ENCODE results near the gene RNF125. TPM values are rescaled to one million over a fixed set of nuclear protein-coding genes. Genes with fewer than 3 reads are reported as not detected.

Gene RNF125
- total and polyA plus RNA-seq, 9 of the 15 experiments (the other 6 are each of a cell fraction or from before 2014, with no cell fraction given) = 0.01 to 0.29 (median 0.07) TPM; not detected in 1

DNA sequence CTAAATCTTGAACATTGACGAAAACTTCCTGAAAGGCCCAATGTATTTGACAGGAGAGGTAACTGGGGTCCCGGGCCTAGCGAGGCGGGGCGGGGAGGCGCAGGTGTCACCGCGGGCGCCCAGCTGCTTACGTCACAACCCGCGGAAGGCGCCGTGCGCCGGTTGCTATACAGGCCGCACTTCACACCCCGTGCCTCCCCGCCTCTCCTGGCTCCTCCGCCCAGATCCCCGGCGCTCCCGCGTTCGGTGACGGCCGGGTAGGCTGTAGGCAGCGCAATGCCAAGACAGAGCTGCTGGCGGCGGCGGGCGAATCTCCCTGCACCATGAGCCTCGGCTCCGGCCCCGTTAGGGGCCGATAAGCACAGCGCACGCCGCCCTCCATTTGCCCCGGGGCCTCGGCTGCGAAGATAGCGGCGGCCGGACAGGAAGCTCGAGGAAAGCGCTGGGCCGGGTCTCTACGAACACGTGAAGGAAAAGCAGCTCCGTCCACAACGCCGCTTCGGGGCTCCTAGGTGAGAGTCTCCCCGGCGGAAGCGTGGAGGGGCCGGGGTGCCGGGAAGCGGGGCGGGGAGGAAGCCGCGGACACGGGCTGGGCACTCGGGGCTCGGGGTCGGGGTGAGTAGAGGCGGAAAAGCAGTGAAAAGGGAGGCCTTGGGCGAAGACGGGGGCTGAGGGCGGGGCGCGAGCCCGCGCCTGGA is 73.2 kb downstream of the RNF125 start, which contains the start of gene RNF138:
Gene RNF138 (plus strand): TSS at position 151 of the 698 bp plus-strand sequence. CDS start 903 bp downstream, outside the sequence.
- FAIRE-seq (peak; percentile 48), ATAC-seq (peak; percentile 75), DNase-seq (ENCODE audit: extremely low read depth in 1 of 4, low spot score in 3 of 4) (peak; percentile 81 to 93 (median 86))
- H3K4me1 ChIP-seq (replicated peaks in 1 of 2; ENCODE audit: control insufficient read depth in 2 of 2, insufficient read depth in 2 of 2, low read length in 2 of 2) = peaks cover 24 to 31% of the 10 kb centered on the region in 2 experiments; a peak in 4 of 5 replicates
- intact Hi-C loops (cut with micrococcal nuclease) (loop anchor here (2.0 to 10.0 kb wide), 3 partner anchors 73 to 987 kb away; partner anchors contain the start of genes DSC2, RNF125 and TRAPPC8), in situ Hi-C loops (cut with MboI) (no loop called here)
- no peaks in the 10 kb centered on the region for H3K9me3 ChIP-seq (replicated peaks; ENCODE audit: control insufficient read depth, insufficient read depth, low read depth, low read length)
- no peaks in the 10 kb centered on the region for H3K27me3 ChIP-seq (ENCODE audit: control insufficient read depth in 2 of 2, insufficient read depth in 2 of 2, low read length in 2 of 2)
- H3K4me2 ChIP-seq (ENCODE audit: insufficient read depth, low read length) = peak within 1 kb of the TSS; percentile 77
- ChIA-PET CTCF (ENCODE audit: low intra/inter-chr PET ratio) (interaction anchor here (0.7 kb wide), 1 partner anchor 537 kb away, joined by 3 read pairs; no protein-coding TSS in a partner anchor), POLR2A (interaction anchor here (0.6 to 2.1 kb wide), 15 partner anchors 8 to 430 kb away, joined by 3 to 6 read pairs (median 3); no protein-coding TSS in a partner anchor)
- H2AFZ ChIP-seq (ENCODE audit: low read depth, low read length) = peak within 1 kb of the TSS; percentile 91
- peak within 1 kb of the TSS; percentile 77 for H3K4me3 ChIP-seq
- peaks cover 27% of the 10 kb centered on the region for H3K36me3 ChIP-seq (ENCODE audit: control insufficient read depth, insufficient read depth, low read length)
- TSS peak; percentile 63 for BruUV-seq (replicated peaks)
- H3K27ac ChIP-seq (ENCODE audit: extremely low read depth, low read depth, low read length) = peak within 1 kb of the TSS; percentile 98
- peaks cover 4% of the 10 kb centered on the region for H4K20me1 ChIP-seq (replicated peaks; ENCODE audit: control insufficient read depth, insufficient read depth, low read length)
- peaks cover 44% of the 10 kb centered on the region for H3K79me2 ChIP-seq (ENCODE audit: control insufficient read depth, insufficient read depth, low read length)
- under 1% methylated on average over 62 of the region's 75 CpGs for WGBS (ENCODE audit: insufficient coverage, low coverage, missing lambda C conversion rate)
- H3K9ac ChIP-seq (ENCODE audit: insufficient read depth in 1 of 2, low read depth in 2 of 2, low read length in 2 of 2) = peak within 1 kb of the TSS; percentile 91 to 98
- no peaks in the 10 kb centered on the region for H3K9me1 ChIP-seq (ENCODE audit: control insufficient read depth, insufficient read depth, low read length)
- TF ChIP-seq, protein P1, sequence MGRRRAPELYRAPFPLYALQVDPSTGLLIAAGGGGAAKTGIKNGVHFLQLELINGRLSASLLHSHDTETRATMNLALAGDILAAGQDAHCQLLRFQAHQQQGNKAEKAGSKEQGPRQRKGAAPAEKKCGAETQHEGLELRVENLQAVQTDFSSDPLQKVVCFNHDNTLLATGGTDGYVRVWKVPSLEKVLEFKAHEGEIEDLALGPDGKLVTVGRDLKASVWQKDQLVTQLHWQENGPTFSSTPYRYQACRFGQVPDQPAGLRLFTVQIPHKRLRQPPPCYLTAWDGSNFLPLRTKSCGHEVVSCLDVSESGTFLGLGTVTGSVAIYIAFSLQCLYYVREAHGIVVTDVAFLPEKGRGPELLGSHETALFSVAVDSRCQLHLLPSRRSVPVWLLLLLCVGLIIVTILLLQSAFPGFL (CRISPR knock-in tag; IDR thresholded peaks at IDR 0.05) = no peak
- TF ChIP-seq RNF2 (IDR thresholded peaks at IDR 0.05) = peak; percentile 72
- no peak for TF ChIP-seq TAL1 (IDR thresholded peaks at IDR 0.05)
- TF ChIP-seq, protein P2, sequence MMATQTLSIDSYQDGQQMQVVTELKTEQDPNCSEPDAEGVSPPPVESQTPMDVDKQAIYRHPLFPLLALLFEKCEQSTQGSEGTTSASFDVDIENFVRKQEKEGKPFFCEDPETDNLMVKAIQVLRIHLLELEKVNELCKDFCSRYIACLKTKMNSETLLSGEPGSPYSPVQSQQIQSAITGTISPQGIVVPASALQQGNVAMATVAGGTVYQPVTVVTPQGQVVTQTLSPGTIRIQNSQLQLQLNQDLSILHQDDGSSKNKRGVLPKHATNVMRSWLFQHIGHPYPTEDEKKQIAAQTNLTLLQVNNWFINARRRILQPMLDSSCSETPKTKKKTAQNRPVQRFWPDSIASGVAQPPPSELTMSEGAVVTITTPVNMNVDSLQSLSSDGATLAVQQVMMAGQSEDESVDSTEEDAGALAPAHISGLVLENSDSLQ (IDR thresholded peaks at IDR 0.05) = no peak
- TF ChIP-seq, protein P3, sequence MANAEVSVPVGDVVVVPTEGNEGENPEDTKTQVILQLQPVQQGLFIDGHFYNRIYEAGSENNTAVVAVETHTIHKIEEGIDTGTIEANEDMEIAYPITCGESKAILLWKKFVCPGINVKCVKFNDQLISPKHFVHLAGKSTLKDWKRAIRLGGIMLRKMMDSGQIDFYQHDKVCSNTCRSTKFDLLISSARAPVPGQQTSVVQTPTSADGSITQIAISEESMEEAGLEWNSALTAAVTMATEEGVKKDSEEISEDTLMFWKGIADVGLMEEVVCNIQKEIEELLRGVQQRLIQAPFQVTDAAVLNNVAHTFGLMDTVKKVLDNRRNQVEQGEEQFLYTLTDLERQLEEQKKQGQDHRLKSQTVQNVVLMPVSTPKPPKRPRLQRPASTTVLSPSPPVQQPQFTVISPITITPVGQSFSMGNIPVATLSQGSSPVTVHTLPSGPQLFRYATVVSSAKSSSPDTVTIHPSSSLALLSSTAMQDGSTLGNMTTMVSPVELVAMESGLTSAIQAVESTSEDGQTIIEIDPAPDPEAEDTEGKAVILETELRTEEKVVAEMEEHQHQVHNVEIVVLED (CRISPR knock-in tag; IDR thresholded peaks at IDR 0.05) = peak; percentile 57
- TF ChIP-seq, protein P4, sequence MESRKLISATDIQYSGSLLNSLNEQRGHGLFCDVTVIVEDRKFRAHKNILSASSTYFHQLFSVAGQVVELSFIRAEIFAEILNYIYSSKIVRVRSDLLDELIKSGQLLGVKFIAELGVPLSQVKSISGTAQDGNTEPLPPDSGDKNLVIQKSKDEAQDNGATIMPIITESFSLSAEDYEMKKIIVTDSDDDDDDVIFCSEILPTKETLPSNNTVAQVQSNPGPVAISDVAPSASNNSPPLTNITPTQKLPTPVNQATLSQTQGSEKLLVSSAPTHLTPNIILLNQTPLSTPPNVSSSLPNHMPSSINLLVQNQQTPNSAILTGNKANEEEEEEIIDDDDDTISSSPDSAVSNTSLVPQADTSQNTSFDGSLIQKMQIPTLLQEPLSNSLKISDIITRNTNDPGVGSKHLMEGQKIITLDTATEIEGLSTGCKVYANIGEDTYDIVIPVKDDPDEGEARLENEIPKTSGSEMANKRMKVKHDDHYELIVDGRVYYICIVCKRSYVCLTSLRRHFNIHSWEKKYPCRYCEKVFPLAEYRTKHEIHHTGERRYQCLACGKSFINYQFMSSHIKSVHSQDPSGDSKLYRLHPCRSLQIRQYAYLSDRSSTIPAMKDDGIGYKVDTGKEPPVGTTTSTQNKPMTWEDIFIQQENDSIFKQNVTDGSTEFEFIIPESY (CRISPR knock-in tag; IDR thresholded peaks at IDR 0.05) = no peak
- TF ChIP-seq KHSRP (IDR thresholded peaks at IDR 0.05) = no peak
- no peak for TF ChIP-seq CBFB (CRISPR knock-in tag; IDR thresholded peaks at IDR 0.05)
- TF ChIP-seq, protein P5, sequence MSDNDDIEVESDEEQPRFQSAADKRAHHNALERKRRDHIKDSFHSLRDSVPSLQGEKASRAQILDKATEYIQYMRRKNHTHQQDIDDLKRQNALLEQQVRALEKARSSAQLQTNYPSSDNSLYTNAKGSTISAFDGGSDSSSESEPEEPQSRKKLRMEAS (CRISPR knock-in tag; IDR thresholded peaks at IDR 0.05) = peak; percentile 77
- TF ChIP-seq HNRNPK (IDR thresholded peaks at IDR 0.05; ENCODE audit: low read depth, low read length, poor library complexity, severe bottlenecking) = no peak
- peak; percentile 87; the same call in 1 of the 2 replicates for TF ChIP-seq HNRNPL (IDR thresholded peaks at IDR 0.05; ENCODE audit: low read depth, low read length)
- TF ChIP-seq, protein P6, sequence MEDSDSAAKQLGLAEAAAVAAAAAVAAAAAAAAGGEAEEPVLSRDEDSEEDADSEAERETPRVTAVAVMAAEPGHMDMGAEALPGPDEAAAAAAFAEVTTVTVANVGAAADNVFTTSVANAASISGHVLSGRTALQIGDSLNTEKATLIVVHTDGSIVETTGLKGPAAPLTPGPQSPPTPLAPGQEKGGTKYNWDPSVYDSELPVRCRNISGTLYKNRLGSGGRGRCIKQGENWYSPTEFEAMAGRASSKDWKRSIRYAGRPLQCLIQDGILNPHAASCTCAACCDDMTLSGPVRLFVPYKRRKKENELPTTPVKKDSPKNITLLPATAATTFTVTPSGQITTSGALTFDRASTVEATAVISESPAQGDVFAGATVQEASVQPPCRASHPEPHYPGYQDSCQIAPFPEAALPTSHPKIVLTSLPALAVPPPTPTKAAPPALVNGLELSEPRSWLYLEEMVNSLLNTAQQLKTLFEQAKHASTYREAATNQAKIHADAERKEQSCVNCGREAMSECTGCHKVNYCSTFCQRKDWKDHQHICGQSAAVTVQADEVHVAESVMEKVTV (CRISPR knock-in tag; IDR thresholded peaks at IDR 0.05) = no peak
- no peak for TF ChIP-seq ZNF354B (CRISPR knock-in tag; IDR thresholded peaks at IDR 0.05)
- no peak for TF ChIP-seq ADNP (tag; IDR thresholded peaks at IDR 0.05)
